Heart right ventricle (tissue), 16 donors: ENCODE data around the gene RSPRY1. TPM values are rescaled to one million over a fixed set of nuclear protein-coding genes. Genes with fewer than 3 reads are reported as not detected.

Experiments
- ATAC-seq, 8 donors: fragments of 200-7000 bp; cut with Tn5 transposase; one replicate each; pipeline ENCODE4 v1.9.1; 2020; ENCODE audit warnings: mild to moderate bottlenecking in 8 of 8, moderate library complexity in 8 of 8, moderate number of reproducible peaks in 1 of 8
- DNase-seq, 2 donors: peaks; one replicate each; pipeline ENCODE4 v3.0.0-alpha.2; 2020
- H3K27ac ChIP-seq, 10 donors: fragments of 200-600 bp; sonication (generic) in 2 of 10; one replicate each; pipeline versions ENCODE4 v1.5.0 to v1.8.0; 2020 to 2022; ENCODE audit warnings: mild to moderate bottlenecking in 3 of 10
- H3K27me3 ChIP-seq, 7 donors: fragments of 200-600 bp; one replicate each; pipeline ENCODE4 v1.8.0; 2021 to 2022; ENCODE audit warnings: mild to moderate bottlenecking in 2 of 7
- H3K36me3 ChIP-seq, 9 donors: fragments of 200-600 bp; sonication (generic) in 1 of 9; one replicate each; pipeline versions ENCODE4 v1.5.0 to v1.8.0; 2020 to 2022; ENCODE audit warnings: mild to moderate bottlenecking in 2 of 9
- H3K4me1 ChIP-seq, 9 donors: fragments of 200-600 bp; sonication (generic) in 1 of 9; one replicate each; pipeline versions ENCODE4 v1.5.0 to v1.8.0; 2020 to 2022; ENCODE audit warnings: mild to moderate bottlenecking in 4 of 9
- H3K4me3 ChIP-seq, 10 donors: fragments of 200-600 bp; sonication (generic) in 2 of 10; one replicate each; pipeline versions ENCODE4 v1.5.0 to v1.8.0; 2020 to 2022; ENCODE audit warnings: mild to moderate bottlenecking in 7 of 10, moderate library complexity in 2 of 10
- H3K9me3 ChIP-seq, 11 donors: fragments of 200-600 bp in 10 of 11; sonication (generic) in 2 of 11; one replicate each; pipeline versions ENCODE4 v1.5.0 to v1.8.0; 2013 to 2022; ENCODE audit warnings: mild to moderate bottlenecking in 2 of 11, control low read depth in 1 of 11, moderate library complexity in 1 of 11
- CTCF ChIP-seq, 9 donors: fragments of 200-600 bp; sonication (generic) in 2 of 9; IDR thresholded peaks; one replicate each; pipeline versions ENCODE4 v1.5.0 to v1.8.0; 2021 to 2022; ENCODE audit warnings: antibody characterized with exemption in 9 of 9, mild to moderate bottlenecking in 5 of 9, moderate library complexity in 1 of 9
- WGBS, 2 donors: extraction: QIAGEN DNeasy Blood & Tissue Kit; methylation state at CpG; one replicate each; pipeline ENCODE4 v1.1.7; 2013; ENCODE audit warnings: inconsistent platforms in 1 of 2; 5-methylcytosine and 5-hydroxymethylcytosine counted together
- intact Hi-C, 10 donors: fragments of 100-400 bp; cut with DNase I; formaldehyde crosslinking; loops; one replicate each; pipeline versions ENCODE4 v1.11.1 to v1.14.2; 2022
- polyA plus RNA-seq, 2 donors: library from polyadenylated mRNA; stranded (reverse); fragments of 200-250 nt; gene quantifications; one replicate each; pipeline ENCODE4 v1.2.3, GENCODE V29; 2013
- total RNA-seq, 10 donors: library from RNA; stranded (reverse); fragmentation: NEBNext Ultra II Directional in 3 of 10; extraction: Animal tissue kit (Norgen Biotek cat#: 25700) in 3 of 10; gene quantifications; one replicate each; pipeline versions ENCODE4 v1.2.1 to v1.2.4, GENCODE V29; 2021 to 2023
- donor health status: Arrhythmogenic right ventricular cardiomyopathy.
- donor health status: ischemic (EF 13 %, LVEDD 7.1; RV severe dilation, severe dysfunction).
- donor health status: healthy with polysubstance abuse.
- donor health status: DM: no; HTN: yes; CAD: no.
- donor health status: DM: no; HTN: no; CAD: no.
- donor health status: ischemic (EF 25% LVEDD 6.9; RV normal size, moderate dysfunction).
- donor health status: ischemic (EF 25% LVEDD 5.7; RV mildly dilated, moderate dysfunction).
- donor health status: healthy.
- donor health status: DM: yes; HTN: yes; CAD: no.
- donor health status: Ischemic cardiomyopathy.
- donor health status: ischemic (EF 35%, LVEDD 5.7; RV mildly dilated, moderate dysfunction).
- donor health status: nonischemic (EF 11% LVEDD 7.7; RV severe dilation, severe dysfunction).
- donor health status: DM: yes; HTN: yes; CAD: no.
- donor health status: PGD.
- donor health status: ischemic (EF 29% LVEDD 5.4; RV normal size, mild dysfunction).
- donor health status: nonischemic (EF 23%, LVEDD 6.1; RV moderate dilation, normal function).

The RSPRY1 gene
- total and polyA plus RNA-seq, 12 donors = 6.9 to 21.4 (median 16.9) TPM

GRCh38 chr16:57242650-57243049, 56.5 kb downstream of the RSPRY1 start:
- DNase-seq (no peak), ATAC-seq (no peak)
- Histone ChIP-seq H3K27me3 (no peaks in the 10 kb centered on the region), H3K36me3 (peaks cover 0 to 45% (median 8%) of the 10 kb centered on the region in 9 donors), H3K4me3 (no peak overlapping the region), H3K4me1 (peaks cover 0 to 31% (median 12%) of the 10 kb centered on the region in 9 donors), H3K9me3 (no peaks in the 10 kb centered on the region), H3K27ac (no peak overlapping the region)
- WGBS, 2 donors = 81 to 97% methylated on average over 2 of the region's 2 CpGs
- TF ChIP-seq CTCF (IDR thresholded peaks at IDR 0.05) = no peak
- intact Hi-C loops = loop anchor here in 2 of 10 donors (10.0 kb wide), 2 partner anchors 52 to 172 kb away; no protein-coding TSS in a partner anchor

- intact Hi-C loops = loop anchor here in 3 of 10 donors (2.0 to 10.0 kb wide), 4 partner anchors 50 to 170 kb away; no protein-coding TSS in a partner anchor
- no peaks in the 10 kb centered on the region for H3K9me3 ChIP-seq
- no peak for TF ChIP-seq CTCF (IDR thresholded peaks at IDR 0.05)
- 8% methylated on average over 9 of the region's 9 CpGs for WGBS, 2 donors
- H3K4me1 ChIP-seq = peaks cover 0 to 31% (median 12%) of the 10 kb centered on the region in 9 donors
- H3K27me3 ChIP-seq = no peaks in the 10 kb centered on the region
- peak overlapping the region in 9 of 10 donors; percentile 74 to 97 (median 80) for H3K4me3 ChIP-seq
- DNase-seq (no peak), ATAC-seq (no peak)
- H3K36me3 ChIP-seq = peaks cover 3 to 45% (median 20%) of the 10 kb centered on the region in 9 donors
- H3K27ac ChIP-seq = peak overlapping the region; percentile 44 to 97 (median 94)
These were observed 58.3 kb downstream of the RSPRY1 start for GRCh38 chr16:57244463-57244766.

- DNase-seq (peak; percentile 97 to 98), ATAC-seq (peak; percentile 97 to 100 (median 98))
- peak in 5 of 9 donors; percentile 8 to 40 (median 25) for TF ChIP-seq CTCF (IDR thresholded peaks at IDR 0.05)
- Histone ChIP-seq H3K27ac (peak within 1 kb of the TSS; percentile 89 to 97 (median 96)), H3K4me1 (peaks cover 0 to 31% (median 12%) of the 10 kb centered on the region in 9 donors), H3K27me3 (no peaks in the 10 kb centered on the region), H3K36me3 (peaks cover 3 to 45% (median 23%) of the 10 kb centered on the region in 9 donors), H3K9me3 (no peaks in the 10 kb centered on the region), H3K4me3 (peak within 1 kb of the TSS; percentile 74 to 97 (median 82))
- WGBS, 2 donors = 0% methylated on average over 63 to 77 of the region's 77 CpGs
- intact Hi-C loops = loop anchor here in 8 of 10 donors (2.0 to 10.0 kb wide), 6 partner anchors 37 to 170 kb away; partner anchors contain the start of gene PLLP (in 1 of the 8)
These were observed 58.8 kb downstream of the RSPRY1 start, which contains the start of gene ARL2BP for GRCh38 chr16:57244767-57245471. TSS of gene ARL2BP (plus strand) at chr16:57245259. CDS start at chr16:57245368, 109 bp downstream.

DNA sequence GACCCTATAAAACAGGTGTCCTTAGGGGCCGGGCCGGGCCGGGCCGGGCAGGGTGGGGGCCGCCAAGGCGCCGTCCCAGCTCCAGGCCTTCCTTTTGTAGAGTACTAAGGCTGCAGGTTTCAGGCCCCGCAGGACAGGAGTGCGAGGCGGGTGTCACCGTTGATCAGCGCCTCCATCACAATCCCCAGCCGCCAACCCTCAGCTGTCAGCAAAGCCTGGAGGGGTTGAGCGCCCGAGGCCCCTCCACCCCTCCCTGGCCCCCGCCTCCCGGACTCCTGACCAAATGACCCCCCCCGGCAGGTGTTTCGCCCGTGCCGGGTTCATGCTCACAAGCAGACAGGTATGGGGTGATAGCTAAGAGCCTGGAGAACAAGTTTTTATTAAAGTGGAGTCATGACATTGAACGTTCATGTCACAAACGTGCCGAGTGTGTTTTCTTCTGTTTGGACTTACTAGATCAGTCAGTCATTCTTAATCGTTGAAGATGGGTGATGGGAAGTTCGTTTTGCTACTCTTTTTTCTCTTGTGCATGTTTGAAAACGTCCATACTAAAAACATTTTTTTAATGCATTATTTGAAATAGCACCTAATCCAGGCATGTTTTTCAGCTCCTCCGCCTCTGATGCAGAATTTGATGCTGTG, 59.5 kb downstream of the RSPRY1 start:
- DNase-seq (peak; percentile 25 to 50), ATAC-seq (peak in 7 of 8 donors; percentile 14 to 47 (median 31))
- intact Hi-C loops = loop anchor here in 8 of 10 donors (2.0 to 10.0 kb wide), 7 partner anchors 37 to 169 kb away; partner anchors contain the start of gene PLLP (in 1 of the 8)
- peak overlapping the region; percentile 74 to 97 (median 82) for H3K4me3 ChIP-seq
- 4% methylated on average over 28 of the region's 28 CpGs for WGBS, 2 donors
- peaks cover 0 to 30% (median 12%) of the 10 kb centered on the region in 9 donors for H3K4me1 ChIP-seq
- TF ChIP-seq CTCF (IDR thresholded peaks at IDR 0.05) = no peak
- no peaks in the 10 kb centered on the region for H3K9me3 ChIP-seq
- H3K27me3 ChIP-seq = no peaks in the 10 kb centered on the region
- H3K36me3 ChIP-seq = peaks cover 4 to 46% (median 29%) of the 10 kb centered on the region in 9 donors
- H3K27ac ChIP-seq = peak overlapping the region; percentile 89 to 97 (median 96)
